PC-9 (cell line): ENCODE data around the gene ZNF280A. TPM values are rescaled to one million over a fixed set of nuclear protein-coding genes. Genes with fewer than 3 reads are reported as not detected.
"Not testable (repeated sequence)": the region's sequence is repeated elsewhere in the genome, so short reads cannot be mapped to it uniquely, and the experiment has no call there.

Experiments
- BruUV-seq: library from RNA; stranded (reverse); fragments of 400-500 nt; replicated peaks from 2 replicates; lab custom pipeline; 2021; lab: Mats Ljungman, UMichigan
- CTCF ChIA-PET: fragments of 300-600 bp; sonication (Branson Sonifier 250); formaldehyde crosslinking; loops from one replicate; lab custom pipeline; 2022; ENCODE audit warnings: antibody characterized with exemption; lab: Charles Lee
- POLR2A ChIA-PET: fragments of 300-600 bp; sonication (Branson Sonifier 250); formaldehyde crosslinking; loops from one replicate; lab custom pipeline; 2022; ENCODE audit warnings: antibody characterized with exemption; ENCODE audit not compliant: unreplicated experiment; lab: Charles Lee
- DNase-seq, 2 experiments: peaks; one replicate each; pipeline versions ENCODE4 v3.0.0 to v3.0.0-alpha.2; 2015 to 2022; ENCODE audit warnings: mixed read lengths in 1 of 2
- H2AFZ ChIP-seq: fragments of 200-600 bp; sonication (generic); 2 replicates; pipeline ENCODE4 v1.8.1; 2017; ENCODE audit warnings: antibody characterized with exemption
- H3F3A ChIP-seq: fragments of 200-600 bp; sonication (generic); 2 replicates; pipeline ENCODE4 v1.8.1; 2017; ENCODE audit warnings: antibody characterized with exemption, mild to moderate bottlenecking, low read depth; ENCODE audit not compliant: insufficient read depth
- H3K27ac ChIP-seq: fragments of 200-600 bp; sonication (generic); 2 replicates; pipeline ENCODE4 v1.6.1; 2016; ENCODE audit warnings: mixed run types
- H3K27me3 ChIP-seq: fragments of 200-600 bp; sonication (generic); 2 replicates; pipeline ENCODE4 v1.6.1; 2016; ENCODE audit warnings: low read depth, mixed run types; ENCODE audit not compliant: insufficient read depth
- H3K36me3 ChIP-seq: fragments of 200-600 bp; sonication (generic); 2 replicates; pipeline ENCODE4 v1.6.1; 2016; ENCODE audit warnings: low read depth, mixed run types
- H3K4me1 ChIP-seq: fragments of 200-600 bp; sonication (generic); replicated peaks from 2 replicates; pipeline ENCODE4 v1.6.1; 2016; ENCODE audit warnings: mixed run types; ENCODE audit not compliant: insufficient read depth
- H3K4me2 ChIP-seq: fragments of 200-600 bp; sonication (generic); 2 replicates; pipeline ENCODE4 v1.6.1; 2017; ENCODE audit warnings: mixed run types
- H3K4me3 ChIP-seq: fragments of 200-600 bp; sonication (generic); 2 replicates; pipeline ENCODE4 v1.6.1; 2016; ENCODE audit warnings: mixed run types
- H3K79me2 ChIP-seq: fragments of 200-600 bp; sonication (generic); 2 replicates; pipeline ENCODE4 v1.6.1; 2017; ENCODE audit warnings: low read depth, mixed run types
- H3K9me2 ChIP-seq: fragments of 200-600 bp; sonication (generic); 2 replicates; pipeline ENCODE4 v1.8.1; 2017; ENCODE audit warnings: mild to moderate bottlenecking; ENCODE audit not compliant: insufficient read depth
- H3K9me3 ChIP-seq: fragments of 200-600 bp; sonication (generic); 2 replicates; pipeline ENCODE4 v1.8.1; 2016; ENCODE audit warnings: low read depth; ENCODE audit not compliant: insufficient read depth
- H4K20me1 ChIP-seq: fragments of 200-600 bp; sonication (generic); 2 replicates; pipeline ENCODE4 v1.8.1; 2017; ENCODE audit not compliant: insufficient read depth
- CTCF ChIP-seq: fragments of 200-600 bp; sonication (generic); conservative IDR thresholded peaks from 2 replicates; pipeline ENCODE4 v1.6.1; 2017; ENCODE audit warnings: mixed run types, antibody characterized with exemption, mild to moderate bottlenecking, moderate library complexity
- EZH2 ChIP-seq: fragments of 200-600 bp; sonication (generic); IDR thresholded peaks from 2 replicates; pipeline ENCODE4 v1.8.0; 2017; ENCODE audit warnings: antibody characterized with exemption, low read depth
- intact Hi-C: fragments of 100-400 bp; cut with micrococcal nuclease; formaldehyde crosslinking; loops from one replicate; pipeline ENCODE4 v1.10.0; 2022; ENCODE audit not compliant: unreplicated experiment
- total RNA-seq: library from RNA; stranded (reverse); gene quantifications from 2 replicates; pipeline ENCODE4 v1.2.3, GENCODE V29; 2021

Gene ZNF280A
- total RNA-seq, 1 experiment from 2014 or later, result not detected

GRCh38 chr22:22509912-22510311 is 10.2 kb downstream of the ZNF280A start:
- intact Hi-C loops, POLR2A ChIA-PET, H3K4me1 ChIP-seq: not testable (repeated sequence)

GRCh38 chr22:22508274-22509176 is 11.5 kb downstream of the ZNF280A start, which contains the start of gene ZNF280B:
ZNF280B (minus strand) TSS chr22:22508742; CDS start chr22:22489398, 19,344 bp downstream.
- no peaks in the 10 kb centered on the region for H3F3A ChIP-seq
- peaks cover 18% of the 10 kb centered on the region for H3K27me3 ChIP-seq
- no peaks in the 10 kb centered on the region for H3K9me2 ChIP-seq
- ChIA-PET POLR2A (no interaction called here), CTCF (interaction anchor here (1.0 kb wide), 1 partner anchor 301 kb away, joined by 5 read pairs; no protein-coding TSS in a partner anchor)
- no peaks in the 10 kb centered on the region for H3K79me2 ChIP-seq
- H3K9me3 ChIP-seq, result peaks cover 10% of the 10 kb centered on the region; the same call in 1 of the 2 replicates
- H3K36me3 ChIP-seq, result no peaks in the 10 kb centered on the region
- H3K4me2 ChIP-seq, result peak within 1 kb of the TSS; percentile 80
- H3K4me3 ChIP-seq, result peak within 1 kb of the TSS; percentile 73
- intact Hi-C loops, result no loop called here
- 0 out of 2 replicates have a peak, but pooled peaks cover 4% of the 10 kb centered on the region for H3K4me1 ChIP-seq
- DNase-seq, result peak; percentile 51 to 74
- TF ChIP-seq CTCF (peak; percentile 66), EZH2 (no peak)
- no TSS peak for BruUV-seq
- peak within 1 kb of the TSS; percentile 90 for H2AFZ ChIP-seq
- no peak within 1 kb of the TSS for H3K27ac ChIP-seq
- no peaks in the 10 kb centered on the region for H4K20me1 ChIP-seq

More at GRCh38 chr22:22509912-22510311, 10.2 kb downstream of the ZNF280A start:
- DNase-seq, H3K4me2 ChIP-seq, H3F3A ChIP-seq, CTCF ChIA-PET, H3K4me3 ChIP-seq, H2AFZ ChIP-seq, H3K9me2 ChIP-seq, H3K9me3 ChIP-seq, H3K79me2 ChIP-seq, BruUV-seq, H3K27ac ChIP-seq, H4K20me1 ChIP-seq, H3K36me3 ChIP-seq: not testable (repeated sequence)
- H3K27me3 ChIP-seq, result peaks cover 32% of the 10 kb centered on the region

- Histone ChIP-seq H3K9me3 (peaks cover 10% of the 10 kb centered on the region; the same call in 1 of the 2 replicates), H4K20me1 (no peaks in the 10 kb centered on the region), H3K79me2 (no peaks in the 10 kb centered on the region), H3F3A (no peaks in the 10 kb centered on the region), H3K4me3 (peak overlapping the region; percentile 73), H3K4me1 (0 out of 2 replicates have a peak, but pooled peaks cover 4% of the 10 kb centered on the region), H3K9me2 (no peaks in the 10 kb centered on the region), H2AFZ (peak overlapping the region; percentile 90), H3K4me2 (peak overlapping the region; percentile 80), H3K27ac (no peak overlapping the region), H3K36me3 (0 out of 2 replicates have a peak, but pooled peaks cover 2% of the 10 kb centered on the region), H3K27me3 (peaks cover 11% of the 10 kb centered on the region)
- BruUV-seq, result TSS peak; percentile 38
- intact Hi-C loops, result no loop called here
- TF ChIP-seq CTCF (no peak), EZH2 (no peak)
- CTCF ChIA-PET, result no interaction called here
- POLR2A ChIA-PET, result no interaction called here
- DNase-seq, result no peak
These were observed 12.3 kb downstream of the ZNF280A start for GRCh38 chr22:22507743-22508273.
